GM12878 (cell line): ENCODE results near the gene DNAH5. TPM values are rescaled to one million over a fixed set of nuclear protein-coding genes. Genes with fewer than 3 reads are reported as not detected.

Experiments used
- ATAC-seq: fragments of 200-7000 bp; cut with Tn5 transposase; 3 replicates; pipeline ENCODE4 v1.9.1; 2020; ENCODE audit warnings: mild to moderate bottlenecking, moderate library complexity
- BruUV-seq: library from RNA; stranded (reverse); fragments of 400-500 nt; replicated peaks from 2 replicates; lab custom pipeline; 2021; lab: Mats Ljungman, UMichigan
- CTCF ChIA-PET: fragments of 300-600 bp; sonication (Branson Sonifier 250); formaldehyde crosslinking; extraction: SDS; loops from one replicate; lab custom pipeline; 2021; ENCODE audit warnings: inconsistent platforms; lab: Yijun Ruan, JAX
- POLR2A ChIA-PET: fragments of 350-600 bp; formaldehyde crosslinking; extraction: SDS; loops from one replicate; lab custom pipeline; 2021; ENCODE audit warnings: inconsistent platforms; lab: Charles Lee
- RAD21 ChIA-PET: fragments of 300-600 bp; sonication (Branson Sonifier 250); formaldehyde crosslinking; loops from one replicate; lab custom pipeline; 2023; ENCODE audit warnings: antibody characterized with exemption; ENCODE audit not compliant: unreplicated experiment; lab: Charles Lee
- SMC1A ChIA-PET: fragments of 300-600 bp; sonication (Branson Sonifier 250); formaldehyde crosslinking; loops from one replicate; lab custom pipeline; 2023; ENCODE audit not compliant: unreplicated experiment, uncharacterized antibody; lab: Charles Lee
- DNase-seq: peaks from one replicate; pipeline ENCODE4 v3.0.0-alpha.2; 2011; ENCODE audit warnings: low read depth, low spot score
- FAIRE-seq: peaks from 3 replicates; lab custom pipeline; 2011; peaks lifted over from hg19 to GRCh38; lab: Jason Lieb, UNC
- H2AFZ ChIP-seq: 2 replicates; pipeline ENCODE4 v1.6.0; 2011; ENCODE audit warnings: low read depth, low read length, control low read depth; ENCODE audit not compliant: control insufficient read depth
- H3K27ac ChIP-seq: 2 replicates; pipeline ENCODE4 v1.5.1; 2011; ENCODE audit warnings: control low read depth; ENCODE audit not compliant: control insufficient read depth, insufficient read depth
- H3K27me3 ChIP-seq, 2 experiments: replicated peaks in 1 of 2; 2 replicates each; pipeline versions ENCODE4 v1.6.0 to v1.6.1; 2011; ENCODE audit warnings: low read length in 1 of 2; ENCODE audit not compliant: control insufficient read depth in 2 of 2, insufficient read depth in 2 of 2
- H3K36me3 ChIP-seq, 2 experiments: 2 replicates each; pipeline ENCODE4 v1.5.1; 2011; ENCODE audit warnings: low read length in 1 of 2; ENCODE audit not compliant: control insufficient read depth in 2 of 2, insufficient read depth in 2 of 2
- H3K4me1 ChIP-seq: 2 replicates; pipeline ENCODE4 v1.6.1; 2011; ENCODE audit warnings: mild to moderate bottlenecking, low read length, moderate library complexity, mixed read lengths; ENCODE audit not compliant: control insufficient read depth, insufficient read depth
- H3K4me2 ChIP-seq: 2 replicates; pipeline ENCODE4 v1.6.0; 2011; ENCODE audit warnings: control low read depth; ENCODE audit not compliant: control insufficient read depth, insufficient read depth
- H3K4me3 ChIP-seq: fragments of 200-600 bp; sonication (generic); 2 replicates; pipeline ENCODE4 v1.5.1; 2016
- H3K79me2 ChIP-seq: 2 replicates; pipeline ENCODE4 v1.6.0; 2011; ENCODE audit warnings: low read length; ENCODE audit not compliant: control insufficient read depth, insufficient read depth
- H3K9ac ChIP-seq: 2 replicates; pipeline ENCODE4 v1.8.0; 2011; ENCODE audit warnings: low read length, control low read depth, mixed read lengths; ENCODE audit not compliant: control insufficient read depth, insufficient read depth
- H3K9me3 ChIP-seq: replicated peaks from 3 replicates; pipeline ENCODE4 v1.5.1; 2011; ENCODE audit warnings: mild to moderate bottlenecking, low read length; ENCODE audit not compliant: control insufficient read depth, insufficient read depth
- H4K20me1 ChIP-seq: 2 replicates; pipeline ENCODE4 v1.6.0; 2011; ENCODE audit not compliant: control insufficient read depth, insufficient read depth
- ATF7 ChIP-seq: fragments of 450-650 bp; IDR thresholded peaks from 2 replicates; pipeline ENCODE4 v1.6.1; 2016; ENCODE audit warnings: low read depth, mild to moderate bottlenecking
- BACH1 ChIP-seq: fragments of 450-650 bp; IDR thresholded peaks from 2 replicates; pipeline ENCODE4 v1.6.1; 2017; ENCODE audit warnings: mild to moderate bottlenecking, borderline replicate concordance
- CHD1 ChIP-seq: IDR thresholded peaks from 2 replicates; pipeline ENCODE4 v1.6.1; 2012; ENCODE audit warnings: low read depth, low read length, improper control_type of control experiment
- DPF2 ChIP-seq: fragments of 450-650 bp; IDR thresholded peaks from 2 replicates; pipeline ENCODE4 v1.6.1; 2017; ENCODE audit warnings: mild to moderate bottlenecking
- E2F4 ChIP-seq: IDR thresholded peaks from 2 replicates; pipeline ENCODE4 v1.6.1; 2012; ENCODE audit warnings: low read depth, low read length, improper control_type of control experiment
- EZH2 ChIP-seq: IDR thresholded peaks from 2 replicates; pipeline ENCODE4 v1.6.1; 2012; ENCODE audit warnings: low read depth, mild to moderate bottlenecking, control low read depth, inconsistent platforms, low read length, borderline replicate concordance; ENCODE audit not compliant: control insufficient read depth
- FOS ChIP-seq: IDR thresholded peaks from 3 replicates; pipeline ENCODE4 v1.6.1; 2011; ENCODE audit warnings: borderline replicate concordance; ENCODE audit not compliant: insufficient read length; ENCODE audit errors: extremely low read depth
- IKZF1 ChIP-seq: fragments of 450-650 bp; conservative IDR thresholded peaks from 2 replicates; pipeline ENCODE4 v1.6.1; 2017; ENCODE audit warnings: antibody characterized with exemption, mild to moderate bottlenecking
- IKZF2 ChIP-seq, 2 experiments: fragments of 450-650 bp; IDR thresholded peaks; 2 replicates each; pipeline ENCODE4 v1.6.1; 2017; ENCODE audit warnings: mild to moderate bottlenecking in 2 of 2, moderate library complexity in 2 of 2
- IRF4 ChIP-seq: IDR thresholded peaks from 2 replicates; pipeline ENCODE4 v1.6.1; 2011; ENCODE audit warnings: low read depth, low read length
- MEF2A ChIP-seq: IDR thresholded peaks from 2 replicates; pipeline ENCODE4 v1.6.1; 2011; ENCODE audit warnings: low read depth, mild to moderate bottlenecking, low read length, moderate library complexity; ENCODE audit not compliant: insufficient read depth
- NR2F1 ChIP-seq: fragments of 450-650 bp; conservative IDR thresholded peaks from 2 replicates; pipeline ENCODE4 v1.6.1; 2017; ENCODE audit warnings: mild to moderate bottlenecking
- RAD21 ChIP-seq: IDR thresholded peaks from 2 replicates; pipeline ENCODE4 v1.6.1; 2011; ENCODE audit warnings: mild to moderate bottlenecking, low read depth, low read length, moderate library complexity; ENCODE audit not compliant: insufficient read depth
- SIN3A ChIP-seq: IDR thresholded peaks from 2 replicates; pipeline ENCODE4 v1.6.1; 2012; ENCODE audit warnings: low read depth, low read length, improper control_type of control experiment
- STAT3 ChIP-seq: IDR thresholded peaks from 2 replicates; pipeline ENCODE4 v1.6.1; 2011; ENCODE audit warnings: low read depth, low read length, improper control_type of control experiment
- TBL1XR1 ChIP-seq: IDR thresholded peaks from 2 replicates; pipeline ENCODE4 v1.6.1; 2012; ENCODE audit warnings: low read depth, low read length, improper control_type of control experiment
- ZBTB4 ChIP-seq: fragments of 450-650 bp; formaldehyde crosslinking; IDR thresholded peaks from 2 replicates; pipeline ENCODE4 v1.4.0; 2022; ENCODE audit warnings: mild to moderate bottlenecking, moderate library complexity
- ZNF384 ChIP-seq: IDR thresholded peaks from 2 replicates; pipeline ENCODE4 v1.6.1; 2012; ENCODE audit warnings: low read depth, mild to moderate bottlenecking, low read length, improper control_type of control experiment, borderline replicate concordance
- WGBS: methylation state at CpG from one replicate; pipeline ENCODE4 v1.1.6; 2016; ENCODE audit warnings: low lambda C conversion rate; ENCODE audit not compliant: insufficient replicate concordance, insufficient coverage; ENCODE audit errors: missing lambda C conversion rate; 5-methylcytosine and 5-hydroxymethylcytosine counted together
- in situ Hi-C: fragments of 300-500 bp; cut with MboI; formaldehyde crosslinking; loops from 9 replicates; pipeline ENCODE4 v1.14.3; 2018; ENCODE audit warnings: mixed read lengths
- intact Hi-C: fragments of 100-400 bp; cut with micrococcal nuclease; formaldehyde crosslinking; loops from one replicate; pipeline ENCODE4 v1.14.2; 2022; ENCODE audit not compliant: unreplicated experiment
- polyA plus RNA-seq, 11 experiments: library from polyadenylated mRNA; depleted of rRNA in 4 of 11; unstranded in 6 of 11; stranded (reverse) in 5 of 11; fragments of >200 nt; fragmentation: Nextera tagmentation in 4 of 11; fragmentation: Illumina TruSeq in 1 of 11; extraction: Ambion mirVana in 4 of 11; extraction: Trizol in 1 of 11; gene quantifications; 1 replicate in 1 of 11; 2 replicates in 10 of 11; pipeline versions ENCODE4 v1.2.1 to v1.2.3, GENCODE V29; 2011 to 2016; ENCODE audit warnings: inconsistent platforms in 2 of 11, missing spikeins in 2 of 11, low read depth in 1 of 11
- total RNA-seq, 4 experiments: library from RNA; depleted of rRNA in 3 of 4; stranded (reverse); fragments of >200 nt in 3 of 4; fragmentation: Illumina TruSeq in 1 of 4; extraction: Trizol in 1 of 4; gene quantifications; 2 replicates each; pipeline versions ENCODE4 v1.2.1 to v1.2.3, GENCODE V29; 2013 to 2021
- TF ChIP-seq, protein P1 (sequence below): fragments of 450-650 bp; IDR thresholded peaks from 2 replicates; pipeline ENCODE4 v1.6.1; 2018; ENCODE audit warnings: mild to moderate bottlenecking, low read depth, moderate library complexity; ENCODE audit not compliant: partially characterized antibody

Gene DNAH5
- total and polyA plus RNA-seq, 10 of the 15 experiments (the other 5 are each of a cell fraction or from before 2014, with no cell fraction given) = under 0.01 to 0.30 (median 0.07) TPM; not detected in 7

DNA sequence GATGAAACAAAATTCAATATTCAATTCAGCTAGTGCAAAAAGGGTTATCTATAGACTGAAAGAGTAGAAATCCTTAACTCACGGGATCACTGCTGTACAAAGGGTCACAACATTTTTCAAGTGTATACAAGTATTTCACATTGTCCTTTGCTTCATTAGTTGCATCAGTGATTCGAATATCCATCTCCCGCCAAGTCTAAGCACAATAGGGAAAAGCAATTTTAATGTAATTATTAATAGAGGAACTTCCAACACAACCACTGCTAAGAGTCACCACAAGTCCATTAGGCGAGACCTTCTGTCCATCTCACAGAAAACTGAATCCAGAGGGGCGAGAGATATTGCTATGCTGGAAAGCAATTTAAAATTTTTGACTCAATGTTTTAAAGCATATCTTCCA, 27.4 kb downstream of the DNAH5 start (continued):
- TF ChIP-seq ZBTB4 (CRISPR knock-in tag) (no peak), EZH2 (no peak), BACH1 (no peak), IRF4 (no peak), FOS (no peak)

DNA sequence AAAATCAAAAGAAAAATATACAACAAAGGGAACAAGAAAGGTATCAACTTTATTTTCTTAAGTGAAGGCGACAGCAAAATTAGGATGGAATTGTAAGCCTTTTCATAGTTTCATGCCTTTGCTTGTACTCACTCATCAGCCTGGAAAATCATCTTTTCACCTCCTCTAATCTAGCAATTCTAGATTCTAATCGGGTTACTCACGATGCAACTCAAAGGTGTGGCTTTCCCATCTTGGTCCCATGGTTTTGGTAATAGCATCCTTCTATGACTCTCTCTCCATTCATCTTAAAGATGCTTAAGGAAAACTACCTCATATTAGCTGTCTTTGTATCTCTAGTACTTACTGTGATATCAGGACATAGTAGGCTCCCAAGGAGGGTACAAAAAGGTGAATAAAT, 30.5 kb downstream of the DNAH5 start:
- H3K27me3 ChIP-seq = no peaks in the 10 kb centered on the region
- no peaks in the 10 kb centered on the region for H3K4me1 ChIP-seq
- H4K20me1 ChIP-seq = no peaks in the 10 kb centered on the region
- no TSS peak for BruUV-seq
- H3K4me2 ChIP-seq = no peak overlapping the region
- no peaks in the 10 kb centered on the region for H3K9me3 ChIP-seq
- in situ Hi-C loops (no loop called here), intact Hi-C loops (no loop called here)
- H3K36me3 ChIP-seq = no peaks in the 10 kb centered on the region
- no peak for ATAC-seq
- WGBS = 16% methylated on average over 3 of the region's 3 CpGs
- RAD21 ChIA-PET = no interaction called here
- no peak overlapping the region for H3K4me3 ChIP-seq
- H3K9ac ChIP-seq = no peak overlapping the region
- H3K27ac ChIP-seq = no peak overlapping the region
- H2AFZ ChIP-seq = no peak overlapping the region
- POLR2A ChIA-PET = no interaction called here
- SMC1A ChIA-PET = interaction anchor here (0.7 kb wide), 1 partner anchor 48 kb away, joined by 4 read pairs; no protein-coding TSS in a partner anchor
- CTCF ChIA-PET = no interaction called here
- no peak for DNase-seq
- no peaks in the 10 kb centered on the region for H3K79me2 ChIP-seq
- FAIRE-seq = no peak
- no peak for TF ChIP-seq ZNF384
- TF ChIP-seq CHD1 = no peak
- TF ChIP-seq NR2F1 = no peak
- no peak for TF ChIP-seq IKZF2 (IDR thresholded peaks at IDR 0.05)
- no peak for TF ChIP-seq ATF7
- no peak for TF ChIP-seq IKZF1
- no peak for TF ChIP-seq DPF2
- TF ChIP-seq MEF2A = no peak
- TF ChIP-seq TBL1XR1 = no peak
- TF ChIP-seq RAD21 = no peak
- no peak for TF ChIP-seq E2F4
- TF ChIP-seq STAT3 = no peak
- TF ChIP-seq, protein P1, sequence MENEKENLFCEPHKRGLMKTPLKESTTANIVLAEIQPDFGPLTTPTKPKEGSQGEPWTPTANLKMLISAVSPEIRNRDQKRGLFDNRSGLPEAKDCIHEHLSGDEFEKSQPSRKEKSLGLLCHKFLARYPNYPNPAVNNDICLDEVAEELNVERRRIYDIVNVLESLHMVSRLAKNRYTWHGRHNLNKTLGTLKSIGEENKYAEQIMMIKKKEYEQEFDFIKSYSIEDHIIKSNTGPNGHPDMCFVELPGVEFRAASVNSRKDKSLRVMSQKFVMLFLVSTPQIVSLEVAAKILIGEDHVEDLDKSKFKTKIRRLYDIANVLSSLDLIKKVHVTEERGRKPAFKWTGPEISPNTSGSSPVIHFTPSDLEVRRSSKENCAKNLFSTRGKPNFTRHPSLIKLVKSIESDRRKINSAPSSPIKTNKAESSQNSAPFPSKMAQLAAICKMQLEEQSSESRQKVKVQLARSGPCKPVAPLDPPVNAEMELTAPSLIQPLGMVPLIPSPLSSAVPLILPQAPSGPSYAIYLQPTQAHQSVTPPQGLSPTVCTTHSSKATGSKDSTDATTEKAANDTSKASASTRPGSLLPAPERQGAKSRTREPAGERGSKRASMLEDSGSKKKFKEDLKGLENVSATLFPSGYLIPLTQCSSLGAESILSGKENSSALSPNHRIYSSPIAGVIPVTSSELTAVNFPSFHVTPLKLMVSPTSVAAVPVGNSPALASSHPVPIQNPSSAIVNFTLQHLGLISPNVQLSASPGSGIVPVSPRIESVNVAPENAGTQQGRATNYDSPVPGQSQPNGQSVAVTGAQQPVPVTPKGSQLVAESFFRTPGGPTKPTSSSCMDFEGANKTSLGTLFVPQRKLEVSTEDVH = no peak
- TF ChIP-seq SIN3A = no peak
